ENCODE measurements around the gene PTH2R. TPM values are rescaled to one million over a fixed set of nuclear protein-coding genes. Genes with fewer than 3 reads are reported as not detected.

The PTH2R gene
- total RNA-seq, 1 experiment from 2014 or later, result not detected

DNA sequence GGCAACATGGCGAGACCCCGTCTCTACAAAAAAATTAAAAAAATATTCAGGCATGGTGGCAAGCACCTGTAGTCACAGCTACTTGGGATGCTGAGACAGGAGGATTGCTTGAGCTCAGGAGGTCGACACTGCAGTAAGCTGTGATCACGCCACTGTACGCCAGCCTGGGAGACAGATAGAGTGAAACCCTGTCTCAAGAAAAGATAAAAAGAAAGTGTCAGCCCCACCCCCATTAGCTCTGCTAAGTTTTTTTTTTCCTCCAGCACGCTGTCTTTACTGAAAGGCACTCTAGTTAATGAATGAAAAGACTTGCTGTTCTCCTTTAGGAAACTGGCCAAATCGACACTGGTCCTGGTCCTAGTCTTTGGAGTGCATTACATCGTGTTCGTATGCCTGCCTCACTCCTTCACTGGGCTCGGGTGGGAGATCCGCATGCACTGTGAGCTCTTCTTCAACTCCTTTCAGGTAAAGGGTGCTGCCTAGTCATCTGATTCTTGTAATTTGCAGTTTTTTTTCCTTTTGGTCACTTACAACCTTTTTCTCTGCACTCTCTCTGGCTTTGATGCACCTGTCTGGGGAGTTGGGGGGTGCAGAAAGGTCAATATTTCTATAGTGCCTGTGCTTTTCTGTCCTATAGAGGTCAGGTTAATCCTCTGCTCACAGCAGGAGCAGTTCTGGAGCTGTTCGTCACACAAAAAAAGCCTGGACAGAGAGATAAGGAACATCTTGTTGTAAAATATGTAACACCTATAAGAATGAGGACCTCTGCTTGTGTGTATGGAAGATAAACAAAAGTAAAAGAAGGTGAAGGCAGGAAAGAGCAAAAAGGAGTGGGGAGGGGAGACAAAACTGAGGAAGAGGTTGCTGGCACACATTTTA lies 82.3 kb downstream of the PTH2R start:
- DNase-seq, result no peak
- TF ChIP-seq, protein P1, sequence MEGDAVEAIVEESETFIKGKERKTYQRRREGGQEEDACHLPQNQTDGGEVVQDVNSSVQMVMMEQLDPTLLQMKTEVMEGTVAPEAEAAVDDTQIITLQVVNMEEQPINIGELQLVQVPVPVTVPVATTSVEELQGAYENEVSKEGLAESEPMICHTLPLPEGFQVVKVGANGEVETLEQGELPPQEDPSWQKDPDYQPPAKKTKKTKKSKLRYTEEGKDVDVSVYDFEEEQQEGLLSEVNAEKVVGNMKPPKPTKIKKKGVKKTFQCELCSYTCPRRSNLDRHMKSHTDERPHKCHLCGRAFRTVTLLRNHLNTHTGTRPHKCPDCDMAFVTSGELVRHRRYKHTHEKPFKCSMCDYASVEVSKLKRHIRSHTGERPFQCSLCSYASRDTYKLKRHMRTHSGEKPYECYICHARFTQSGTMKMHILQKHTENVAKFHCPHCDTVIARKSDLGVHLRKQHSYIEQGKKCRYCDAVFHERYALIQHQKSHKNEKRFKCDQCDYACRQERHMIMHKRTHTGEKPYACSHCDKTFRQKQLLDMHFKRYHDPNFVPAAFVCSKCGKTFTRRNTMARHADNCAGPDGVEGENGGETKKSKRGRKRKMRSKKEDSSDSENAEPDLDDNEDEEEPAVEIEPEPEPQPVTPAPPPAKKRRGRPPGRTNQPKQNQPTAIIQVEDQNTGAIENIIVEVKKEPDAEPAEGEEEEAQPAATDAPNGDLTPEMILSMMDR (IDR thresholded peaks at IDR 0.05; ENCODE audit: unreplicated experiment), result no peak
- Mint-ChIP-seq H3K27me3 (ENCODE audit: unreplicated experiment) (no peaks in the 10 kb centered on the region), H3K4me1 (ENCODE audit: low read depth, unreplicated experiment) (peaks cover 25% of the 10 kb centered on the region), H3K9me3 (ENCODE audit: low read depth, unreplicated experiment) (peaks cover 2% of the 10 kb centered on the region), H3K36me3 (ENCODE audit: insufficient read depth, unreplicated experiment) (peaks cover 5% of the 10 kb centered on the region), H3K27ac (ENCODE audit: unreplicated experiment) (no peak overlapping the region), H3K4me3 (ENCODE audit: low read depth, unreplicated experiment) (no peak overlapping the region)
- intact Hi-C loops (cut with micrococcal nuclease; ENCODE audit: unreplicated experiment), result no loop called here
- CTCF ChIA-PET, result no interaction called here
- no TSS peak for BruUV-seq (replicated peaks)

DNA sequence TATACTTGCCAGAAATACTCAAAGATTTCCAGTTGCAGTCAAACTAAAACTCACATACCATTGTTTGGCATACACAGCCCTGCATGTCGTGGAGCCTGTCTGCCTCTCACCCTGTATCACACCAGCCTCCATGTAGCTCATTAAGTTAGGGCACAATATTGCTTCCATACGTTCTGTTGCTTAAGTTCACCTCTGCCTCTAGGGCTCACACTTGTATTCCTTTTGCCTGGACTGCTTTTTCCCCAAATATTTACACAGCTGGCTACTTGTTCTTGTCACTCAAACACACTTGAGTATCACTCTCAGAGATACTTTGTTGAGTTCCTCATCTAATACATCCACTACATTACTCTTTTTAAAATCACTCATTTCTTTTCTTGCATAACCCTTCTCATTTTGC lies 83.1 kb downstream of the PTH2R start:
- peaks cover 25% of the 10 kb centered on the region for H3K4me1 Mint-ChIP-seq (ENCODE audit: low read depth, unreplicated experiment)
- no peak overlapping the region for H3K4me3 Mint-ChIP-seq (ENCODE audit: low read depth, unreplicated experiment)
- H3K27me3 Mint-ChIP-seq (ENCODE audit: unreplicated experiment), result no peaks in the 10 kb centered on the region
- intact Hi-C loops (cut with micrococcal nuclease; ENCODE audit: unreplicated experiment), result no loop called here
- peak overlapping the region; percentile 29 for H3K27ac Mint-ChIP-seq (ENCODE audit: unreplicated experiment)
- no TSS peak for BruUV-seq (replicated peaks)
- peaks cover 2% of the 10 kb centered on the region for H3K9me3 Mint-ChIP-seq (ENCODE audit: low read depth, unreplicated experiment)
- TF ChIP-seq, protein P1 (IDR thresholded peaks at IDR 0.05; ENCODE audit: unreplicated experiment), result no peak
- DNase-seq, result no peak
- peaks cover 5% of the 10 kb centered on the region for H3K36me3 Mint-ChIP-seq (ENCODE audit: insufficient read depth, unreplicated experiment)
- CTCF ChIA-PET, result interaction anchor here (0.7 kb wide), 1 partner anchor 71 kb away, joined by 3 read pairs; no protein-coding TSS in a partner anchor

DNA sequence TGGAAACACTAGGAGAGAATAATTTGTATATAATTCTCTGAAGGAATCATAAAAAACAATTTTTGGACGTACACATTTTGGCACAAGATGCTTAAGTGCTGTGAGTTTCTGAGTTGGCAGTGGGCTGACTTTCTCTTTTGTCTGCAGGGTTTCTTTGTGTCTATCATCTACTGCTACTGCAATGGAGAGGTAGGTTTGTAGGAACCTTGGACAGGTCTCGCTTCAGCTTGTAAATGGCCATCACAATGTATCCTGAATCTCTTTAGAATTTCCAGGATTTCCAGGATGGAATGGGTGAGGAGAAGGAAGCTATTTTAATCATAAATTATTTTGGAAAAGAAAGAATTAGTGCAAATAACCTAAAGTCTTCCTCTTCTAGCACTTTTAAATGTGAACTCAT lies 83.9 kb downstream of the PTH2R start:
- no peak overlapping the region for H3K4me3 Mint-ChIP-seq (ENCODE audit: low read depth, unreplicated experiment)
- H3K36me3 Mint-ChIP-seq (ENCODE audit: insufficient read depth, unreplicated experiment), result peaks cover 5% of the 10 kb centered on the region
- peaks cover 25% of the 10 kb centered on the region for H3K4me1 Mint-ChIP-seq (ENCODE audit: low read depth, unreplicated experiment)
- CTCF ChIA-PET, result no interaction called here
- DNase-seq, result no peak
- intact Hi-C loops (cut with micrococcal nuclease; ENCODE audit: unreplicated experiment), result no loop called here
- H3K27ac Mint-ChIP-seq (ENCODE audit: unreplicated experiment), result no peak overlapping the region
- no TSS peak for BruUV-seq (replicated peaks)
- TF ChIP-seq, protein P1 (IDR thresholded peaks at IDR 0.05; ENCODE audit: unreplicated experiment), result no peak
- H3K9me3 Mint-ChIP-seq (ENCODE audit: low read depth, unreplicated experiment), result peaks cover 2% of the 10 kb centered on the region
- no peaks in the 10 kb centered on the region for H3K27me3 Mint-ChIP-seq (ENCODE audit: unreplicated experiment)

DNA sequence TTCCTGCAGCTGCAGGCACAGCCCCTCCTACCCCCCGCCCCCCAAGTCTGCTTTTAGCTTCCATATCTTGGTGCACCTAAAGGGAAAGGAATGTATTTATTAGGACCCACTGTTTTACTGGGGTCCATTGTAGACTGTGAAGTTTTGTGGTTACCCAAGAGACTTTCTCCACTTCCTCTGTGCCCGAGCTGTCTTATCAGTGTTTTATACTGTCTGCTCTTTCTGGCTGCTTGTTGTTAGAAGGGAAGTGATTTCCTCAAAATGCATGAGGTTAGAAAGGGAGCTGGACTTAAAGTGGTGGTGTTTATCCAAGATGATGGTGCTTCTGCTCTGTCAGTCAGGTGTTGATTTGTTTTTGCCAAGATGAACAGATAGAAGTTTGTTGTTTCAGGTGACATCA lies 85.0 kb downstream of the PTH2R start:
- Mint-ChIP-seq H3K27me3 (ENCODE audit: unreplicated experiment) (no peaks in the 10 kb centered on the region), H3K27ac (ENCODE audit: unreplicated experiment) (no peak overlapping the region), H3K4me1 (ENCODE audit: low read depth, unreplicated experiment) (peaks cover 25% of the 10 kb centered on the region), H3K9me3 (ENCODE audit: low read depth, unreplicated experiment) (peaks cover 2% of the 10 kb centered on the region), H3K36me3 (ENCODE audit: insufficient read depth, unreplicated experiment) (peaks cover 5% of the 10 kb centered on the region), H3K4me3 (ENCODE audit: low read depth, unreplicated experiment) (no peak overlapping the region)
- no peak for DNase-seq
- intact Hi-C loops (cut with micrococcal nuclease; ENCODE audit: unreplicated experiment), result no loop called here
- TF ChIP-seq, protein P1 (IDR thresholded peaks at IDR 0.05; ENCODE audit: unreplicated experiment), result no peak
- BruUV-seq (replicated peaks), result no TSS peak
- CTCF ChIA-PET, result interaction anchor here (0.7 kb wide), 1 partner anchor 103 kb away, joined by 3 read pairs; no protein-coding TSS in a partner anchor

Measured in Calu3 (cell line).